ENCODE measurements around the gene MTUS2.

DNA sequence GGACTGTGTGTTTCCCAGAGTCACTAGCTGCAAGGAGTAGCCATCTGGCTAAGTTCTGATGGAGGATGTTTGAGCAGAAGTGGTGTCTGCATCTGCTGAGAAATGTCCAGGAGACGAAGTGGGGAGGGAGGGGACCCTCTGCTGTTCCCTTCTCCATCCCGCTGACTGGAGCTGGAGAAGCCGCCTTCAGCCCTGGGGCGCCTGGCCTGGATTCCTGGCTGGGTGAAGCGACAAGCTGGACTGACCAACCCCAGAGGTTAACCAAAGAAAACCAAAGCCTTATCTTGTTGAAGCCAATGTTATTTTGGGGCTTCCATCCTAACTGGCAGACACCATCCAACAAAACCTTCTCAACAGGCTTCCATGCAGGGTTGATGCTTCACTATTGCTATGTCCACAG is 707.8 kb downstream of the MTUS2 start:
- TF ChIP-seq, protein P1, sequence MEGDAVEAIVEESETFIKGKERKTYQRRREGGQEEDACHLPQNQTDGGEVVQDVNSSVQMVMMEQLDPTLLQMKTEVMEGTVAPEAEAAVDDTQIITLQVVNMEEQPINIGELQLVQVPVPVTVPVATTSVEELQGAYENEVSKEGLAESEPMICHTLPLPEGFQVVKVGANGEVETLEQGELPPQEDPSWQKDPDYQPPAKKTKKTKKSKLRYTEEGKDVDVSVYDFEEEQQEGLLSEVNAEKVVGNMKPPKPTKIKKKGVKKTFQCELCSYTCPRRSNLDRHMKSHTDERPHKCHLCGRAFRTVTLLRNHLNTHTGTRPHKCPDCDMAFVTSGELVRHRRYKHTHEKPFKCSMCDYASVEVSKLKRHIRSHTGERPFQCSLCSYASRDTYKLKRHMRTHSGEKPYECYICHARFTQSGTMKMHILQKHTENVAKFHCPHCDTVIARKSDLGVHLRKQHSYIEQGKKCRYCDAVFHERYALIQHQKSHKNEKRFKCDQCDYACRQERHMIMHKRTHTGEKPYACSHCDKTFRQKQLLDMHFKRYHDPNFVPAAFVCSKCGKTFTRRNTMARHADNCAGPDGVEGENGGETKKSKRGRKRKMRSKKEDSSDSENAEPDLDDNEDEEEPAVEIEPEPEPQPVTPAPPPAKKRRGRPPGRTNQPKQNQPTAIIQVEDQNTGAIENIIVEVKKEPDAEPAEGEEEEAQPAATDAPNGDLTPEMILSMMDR (IDR thresholded peaks at IDR 0.05) = no peak
- TF ChIP-seq POLR2A (IDR thresholded peaks at IDR 0.05) (no peak), POLR2AphosphoS5 (IDR thresholded peaks at IDR 0.05) (no peak), EP300 (IDR thresholded peaks at IDR 0.05; ENCODE audit: low read depth) (no peak)
